Endothelial cell of umbilical vein (primary cell): ENCODE data around the gene CDK6. TPM values are rescaled to one million over a fixed set of nuclear protein-coding genes. Genes with fewer than 3 reads are reported as not detected.

Experiments
- BruUV-seq: library from RNA; stranded (reverse); fragments of 400-500 nt; replicated peaks from 2 replicates; lab custom pipeline; 2021; lab: Mats Ljungman, UMichigan
- CTCF ChIA-PET: fragments of 300-600, 350-600 bp; sonication (Branson Sonifier 250); formaldehyde crosslinking; loops from one replicate; lab custom pipeline; 2021; ENCODE audit warnings: antibody characterized with exemption, inconsistent platforms; lab: Charles Lee
- POLR2A ChIA-PET: fragments of 300-600, 350-600 bp; sonication (Branson Sonifier 250); formaldehyde crosslinking; loops from one replicate; lab custom pipeline; 2021; ENCODE audit warnings: antibody characterized with exemption, inconsistent platforms; lab: Charles Lee
- DNase-seq: peaks from one replicate; pipeline ENCODE4 v3.0.0-alpha.2; 2011; ENCODE audit warnings: low read depth, low spot score
- FAIRE-seq: peaks from 2 replicates; lab custom pipeline; 2011; peaks lifted over from hg19 to GRCh38; lab: Jason Lieb, UNC
- H2AFZ ChIP-seq: 2 replicates; pipeline ENCODE4 v1.6.0; 2012; ENCODE audit warnings: low read depth, low read length, control low read depth, inconsistent platforms
- H3K27ac ChIP-seq: 2 replicates; pipeline ENCODE4 v1.5.1; 2011; ENCODE audit warnings: low read depth, mild to moderate bottlenecking, control low read depth, low read length, moderate library complexity; ENCODE audit not compliant: insufficient read depth
- H3K27me3 ChIP-seq, 2 experiments: 2 replicates each; pipeline versions ENCODE4 v1.6.0 to v1.6.1; 2011; ENCODE audit warnings: low read length in 2 of 2, mixed read lengths in 1 of 2; ENCODE audit not compliant: control insufficient read depth in 2 of 2, insufficient read depth in 2 of 2
- H3K36me3 ChIP-seq, 2 experiments: 2 replicates in 1 of 2; 3 replicates in 1 of 2; pipeline ENCODE4 v1.5.1; 2011; ENCODE audit warnings: low read length in 2 of 2, mild to moderate bottlenecking in 1 of 2, moderate library complexity in 1 of 2; ENCODE audit not compliant: control insufficient read depth in 2 of 2, insufficient read depth in 2 of 2; ENCODE audit errors: extremely low read depth in 1 of 2
- H3K4me1 ChIP-seq: 3 replicates; pipeline ENCODE4 v1.5.1; 2011; ENCODE audit warnings: mild to moderate bottlenecking, low read length; ENCODE audit not compliant: control insufficient read depth, insufficient read depth; ENCODE audit errors: extremely low read depth
- H3K4me2 ChIP-seq: 2 replicates; pipeline ENCODE4 v1.6.1; 2011; ENCODE audit warnings: low read length, control low read depth, mixed read lengths; ENCODE audit not compliant: insufficient read depth
- H3K4me3 ChIP-seq, 3 experiments: fragments of 200-600 bp in 1 of 3; sonication (generic), shearing (Covaris generic) in 1 of 3; replicated peaks in 1 of 3; 2 replicates each; pipeline ENCODE4 v1.5.1; 2011 to 2016; ENCODE audit warnings: control low read depth in 3 of 3, low read length in 3 of 3, mild to moderate bottlenecking in 2 of 3, inconsistent platforms in 1 of 3, low read depth in 1 of 3, moderate library complexity in 1 of 3; ENCODE audit not compliant: insufficient read depth in 1 of 3
- H3K79me2 ChIP-seq: 2 replicates; pipeline ENCODE4 v1.6.0; 2012; ENCODE audit warnings: low read length, inconsistent platforms; ENCODE audit not compliant: control insufficient read depth, insufficient read depth
- H3K9ac ChIP-seq: replicated peaks from 2 replicates; pipeline ENCODE3; 2011; ENCODE audit warnings: low read length, control low read depth; ENCODE audit not compliant: insufficient read depth; ENCODE audit errors: extremely low read depth
- H3K9me1 ChIP-seq: replicated peaks from 3 replicates; pipeline ENCODE4 v1.6.0; 2011; ENCODE audit warnings: mild to moderate bottlenecking, low read length; ENCODE audit not compliant: control insufficient read depth, insufficient read depth; ENCODE audit errors: extremely low read depth
- H3K9me3 ChIP-seq: replicated peaks from 2 replicates; pipeline ENCODE4 v1.5.1; 2012; ENCODE audit warnings: low read length, inconsistent platforms; ENCODE audit not compliant: control insufficient read depth, insufficient read depth
- H4K20me1 ChIP-seq: replicated peaks from 2 replicates; pipeline ENCODE3; 2011; ENCODE audit warnings: mild to moderate bottlenecking, low read length; ENCODE audit not compliant: control insufficient read depth, insufficient read depth; ENCODE audit errors: extremely low read depth
- FOS ChIP-seq: IDR thresholded peaks from 2 replicates; pipeline ENCODE4 v1.6.1; 2011; ENCODE audit warnings: mild to moderate bottlenecking, low read length, moderate library complexity, borderline replicate concordance; ENCODE audit not compliant: insufficient read depth
- GATA2 ChIP-seq: IDR thresholded peaks from 2 replicates; pipeline ENCODE4 v1.7.0; 2011; ENCODE audit warnings: low read depth, mild to moderate bottlenecking, moderate library complexity, mixed read lengths, low read length; ENCODE audit not compliant: insufficient read length, insufficient read depth
- POLR2AphosphoS5 ChIP-seq: IDR thresholded peaks from 2 replicates; pipeline ENCODE4 v1.6.1; 2012; ENCODE audit warnings: low read depth, mild to moderate bottlenecking, control low read depth, low read length, moderate library complexity; ENCODE audit not compliant: insufficient read depth
- dilution Hi-C: fragments of 300-500 bp; cut with MboI; formaldehyde crosslinking; loops from one replicate; pipeline ENCODE4 v1.15.0; 2019; ENCODE audit warnings: low sequenced_read_pairs; ENCODE audit not compliant: extremely low pct_ligation_motif_present
- intact Hi-C: fragments of 100-400 bp; cut with micrococcal nuclease; formaldehyde crosslinking; loops from one replicate; pipeline ENCODE4 v1.10.0; 2022
- polyA plus RNA-seq, 4 experiments: library from polyadenylated mRNA; depleted of rRNA in 3 of 4; stranded (reverse) in 3 of 4; unstranded in 1 of 4; fragments of >200 nt; gene quantifications; 2 replicates each; pipeline versions ENCODE4 v1.2.1 to v1.2.3, GENCODE V29; 2011 to 2012; ENCODE audit warnings: missing spikeins in 1 of 4
- total RNA-seq: library from RNA; stranded (reverse); gene quantifications from 2 replicates; pipeline ENCODE4 v1.2.3, GENCODE V29; 2021
- TF ChIP-seq, protein P1 (sequence below), 2 donors: IDR thresholded peaks; 1 replicate in 1 of 2; 2 replicates in 1 of 2; pipeline ENCODE4 v1.5.1; 2011; ENCODE audit warnings: low read length in 2 of 2, mild to moderate bottlenecking in 2 of 2, moderate library complexity in 2 of 2, control low read depth in 1 of 2, inconsistent platforms in 1 of 2, low read depth in 1 of 2; ENCODE audit not compliant: insufficient read depth in 1 of 2; ENCODE audit errors: extremely low read depth in 1 of 2

Gene CDK6
- total and polyA plus RNA-seq, 2 donors (not counting 3 experiments of a cell fraction or from before 2014, with no cell fraction given) = 6.0 to 28.2 TPM

DNA sequence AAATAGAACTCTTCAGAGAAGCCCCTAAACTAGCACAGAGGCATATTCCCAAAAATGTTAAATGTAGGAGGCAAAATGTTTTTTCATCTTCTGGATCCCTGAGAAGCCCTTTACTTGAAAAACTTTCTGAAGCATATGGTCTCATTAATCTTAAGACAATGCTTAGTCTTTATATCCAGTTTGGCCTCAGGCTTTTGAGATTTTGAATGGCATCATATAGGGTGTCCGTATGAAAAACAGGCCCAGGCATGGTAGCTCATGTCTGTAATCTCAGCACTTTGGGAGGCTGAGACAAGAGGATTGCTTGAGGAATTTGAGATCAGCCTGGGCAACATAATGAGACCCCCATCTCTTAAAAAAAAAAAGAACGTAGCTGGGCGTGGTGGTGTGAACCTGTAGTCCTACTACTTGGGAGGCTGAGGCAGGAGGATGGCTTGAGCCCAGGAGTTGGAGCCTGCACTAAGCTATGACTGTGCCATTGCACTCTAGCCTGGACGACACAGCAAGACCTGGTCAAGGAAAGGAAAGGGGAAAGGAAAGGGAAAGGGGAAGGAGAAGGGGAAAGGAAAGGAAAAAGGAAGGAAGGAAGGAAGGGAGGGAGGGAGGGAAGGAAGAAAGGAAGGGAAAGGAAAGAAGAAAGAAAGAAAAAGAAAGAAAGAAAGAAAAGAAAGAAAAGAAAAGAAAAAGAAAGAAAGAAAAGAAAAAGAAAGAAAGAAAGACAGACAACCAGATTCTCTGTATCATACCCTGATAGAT, 119.4 kb downstream of the CDK6 start:
- peak overlapping the region; percentile 95 for H3K27ac ChIP-seq
- no TSS peak for BruUV-seq
- ChIA-PET POLR2A (no interaction called here), CTCF (interaction anchor here (1.0 to 1.8 kb wide), 7 partner anchors 19 to 116 kb away, joined by 3 to 14 read pairs (median 5); no protein-coding TSS in a partner anchor)
- dilution Hi-C loops (no loop called here), intact Hi-C loops (no loop called here)
- FAIRE-seq = no peak
- peak overlapping the region in 1 of 3 experiments; percentile 72 for H3K4me3 ChIP-seq
- no peaks in the 10 kb centered on the region for H3K79me2 ChIP-seq
- H3K9me3 ChIP-seq = no peaks in the 10 kb centered on the region
- no peaks in the 10 kb centered on the region for H3K27me3 ChIP-seq
- H4K20me1 ChIP-seq = no peaks in the 10 kb centered on the region
- DNase-seq = no peak
- no peaks in the 10 kb centered on the region for H3K9me1 ChIP-seq
- H3K4me1 ChIP-seq = peaks cover 16% of the 10 kb centered on the region
- no peaks in the 10 kb centered on the region for H3K36me3 ChIP-seq
- peak overlapping the region; percentile 86 for H3K4me2 ChIP-seq
- TF ChIP-seq GATA2 = no peak
- TF ChIP-seq, protein P1, sequence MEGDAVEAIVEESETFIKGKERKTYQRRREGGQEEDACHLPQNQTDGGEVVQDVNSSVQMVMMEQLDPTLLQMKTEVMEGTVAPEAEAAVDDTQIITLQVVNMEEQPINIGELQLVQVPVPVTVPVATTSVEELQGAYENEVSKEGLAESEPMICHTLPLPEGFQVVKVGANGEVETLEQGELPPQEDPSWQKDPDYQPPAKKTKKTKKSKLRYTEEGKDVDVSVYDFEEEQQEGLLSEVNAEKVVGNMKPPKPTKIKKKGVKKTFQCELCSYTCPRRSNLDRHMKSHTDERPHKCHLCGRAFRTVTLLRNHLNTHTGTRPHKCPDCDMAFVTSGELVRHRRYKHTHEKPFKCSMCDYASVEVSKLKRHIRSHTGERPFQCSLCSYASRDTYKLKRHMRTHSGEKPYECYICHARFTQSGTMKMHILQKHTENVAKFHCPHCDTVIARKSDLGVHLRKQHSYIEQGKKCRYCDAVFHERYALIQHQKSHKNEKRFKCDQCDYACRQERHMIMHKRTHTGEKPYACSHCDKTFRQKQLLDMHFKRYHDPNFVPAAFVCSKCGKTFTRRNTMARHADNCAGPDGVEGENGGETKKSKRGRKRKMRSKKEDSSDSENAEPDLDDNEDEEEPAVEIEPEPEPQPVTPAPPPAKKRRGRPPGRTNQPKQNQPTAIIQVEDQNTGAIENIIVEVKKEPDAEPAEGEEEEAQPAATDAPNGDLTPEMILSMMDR (IDR thresholded peaks at IDR 0.05; ENCODE audit: extremely low read depth in 1 of 2, insufficient read depth in 1 of 2, low read depth in 1 of 2, low read length in 2 of 2) = no peak
- TF ChIP-seq FOS = no peak
- no peak for TF ChIP-seq POLR2AphosphoS5
- H2AFZ ChIP-seq = peak overlapping the region; percentile 29
- H3K9ac ChIP-seq = peak overlapping the region; percentile 84
